Measurements from ENCODE around the gene FAM20B. TPM values are rescaled to one million over a fixed set of nuclear protein-coding genes. Genes with fewer than 3 reads are reported as not detected.

FAM20B gene
- total RNA-seq, 1 donor from 2014 or later = 31.6 TPM

GRCh38 chr1:179061360-179062282 lies 35.9 kb downstream of the FAM20B start:
- Mint-ChIP-seq H3K36me3 (ENCODE audit: unreplicated experiment) (peaks cover 27% of the 10 kb centered on the region), H3K27ac (ENCODE audit: unreplicated experiment) (peak overlapping the region; percentile 23), H3K4me1 (ENCODE audit: unreplicated experiment) (peaks cover 14% of the 10 kb centered on the region)

GRCh38 chr1:179066471-179066870 lies 40.8 kb downstream of the FAM20B start:
- H3K36me3 Mint-ChIP-seq (ENCODE audit: unreplicated experiment) = peaks cover 22% of the 10 kb centered on the region
- TF ChIP-seq CTCF (IDR thresholded peaks at IDR 0.05) = no peak
- H3K27me3 Mint-ChIP-seq (ENCODE audit: unreplicated experiment) = no peaks in the 10 kb centered on the region
- H3K4me1 Mint-ChIP-seq (ENCODE audit: unreplicated experiment) = no peaks in the 10 kb centered on the region
- DNase-seq (ENCODE audit: extremely low spot score, unreplicated experiment) = no peak
- H3K4me3 Mint-ChIP-seq (ENCODE audit: unreplicated experiment) = no peak overlapping the region
- H3K27ac Mint-ChIP-seq (ENCODE audit: unreplicated experiment) = no peak overlapping the region
- no peaks in the 10 kb centered on the region for H3K9me3 Mint-ChIP-seq (ENCODE audit: unreplicated experiment)

More at GRCh38 chr1:179061360-179062282, 35.9 kb downstream of the FAM20B start:
- DNase-seq (ENCODE audit: extremely low spot score, unreplicated experiment) = no peak
- Mint-ChIP-seq H3K4me3 (ENCODE audit: unreplicated experiment) (no peak overlapping the region), H3K27me3 (ENCODE audit: unreplicated experiment) (no peaks in the 10 kb centered on the region), H3K9me3 (ENCODE audit: unreplicated experiment) (peaks cover 3% of the 10 kb centered on the region)
- no peak for TF ChIP-seq CTCF (IDR thresholded peaks at IDR 0.05)

GRCh38 chr1:179077396-179077795 lies 51.7 kb downstream of the FAM20B start:
- Mint-ChIP-seq H3K27ac (ENCODE audit: unreplicated experiment) (no peak overlapping the region), H3K4me1 (ENCODE audit: unreplicated experiment) (peaks cover 15% of the 10 kb centered on the region), H3K27me3 (ENCODE audit: unreplicated experiment) (no peaks in the 10 kb centered on the region), H3K4me3 (ENCODE audit: unreplicated experiment) (no peak overlapping the region), H3K9me3 (ENCODE audit: unreplicated experiment) (no peaks in the 10 kb centered on the region), H3K36me3 (ENCODE audit: unreplicated experiment) (peaks cover 3% of the 10 kb centered on the region)
- DNase-seq (ENCODE audit: extremely low spot score, unreplicated experiment) = no peak
- no peak for TF ChIP-seq CTCF (IDR thresholded peaks at IDR 0.05)

- H3K27ac Mint-ChIP-seq (ENCODE audit: unreplicated experiment) = peak overlapping the region; percentile 69
- peak; percentile 76 for TF ChIP-seq CTCF (IDR thresholded peaks at IDR 0.05)
- H3K27me3 Mint-ChIP-seq (ENCODE audit: unreplicated experiment) = no peaks in the 10 kb centered on the region
- no peak overlapping the region for H3K4me3 Mint-ChIP-seq (ENCODE audit: unreplicated experiment)
- peaks cover 1% of the 10 kb centered on the region for H3K36me3 Mint-ChIP-seq (ENCODE audit: unreplicated experiment)
- H3K4me1 Mint-ChIP-seq (ENCODE audit: unreplicated experiment) = peaks cover 24% of the 10 kb centered on the region
- DNase-seq (ENCODE audit: extremely low spot score, unreplicated experiment) = no peak
- no peaks in the 10 kb centered on the region for H3K9me3 Mint-ChIP-seq (ENCODE audit: unreplicated experiment)
These were observed 53.5 kb downstream of the FAM20B start for GRCh38 chr1:179079113-179079761.
